Keratinocyte (primary cell): ENCODE results near the gene RAB11FIP4.

Experiments used
- EZH2 ChIP-seq: IDR thresholded peaks from one replicate; pipeline ENCODE4 v1.6.1; 2012; ENCODE audit warnings: inconsistent platforms, mild to moderate bottlenecking, low read length, moderate library complexity
- TF ChIP-seq, protein P1 (sequence below), 3 experiments: IDR thresholded peaks in 1 of 3; conservative IDR thresholded peaks in 1 of 3; optimal IDR thresholded peaks in 1 of 3; 2 replicates in 2 of 3; 3 replicates in 1 of 3; pipeline versions ENCODE3 to v1.5.1; 2011; ENCODE audit warnings: low read length in 3 of 3, mild to moderate bottlenecking in 3 of 3, moderate library complexity in 2 of 3, control low read depth in 1 of 3, inconsistent platforms in 1 of 3; ENCODE audit not compliant: insufficient read depth in 2 of 3; ENCODE audit errors: extremely low read depth in 1 of 3

DNA sequence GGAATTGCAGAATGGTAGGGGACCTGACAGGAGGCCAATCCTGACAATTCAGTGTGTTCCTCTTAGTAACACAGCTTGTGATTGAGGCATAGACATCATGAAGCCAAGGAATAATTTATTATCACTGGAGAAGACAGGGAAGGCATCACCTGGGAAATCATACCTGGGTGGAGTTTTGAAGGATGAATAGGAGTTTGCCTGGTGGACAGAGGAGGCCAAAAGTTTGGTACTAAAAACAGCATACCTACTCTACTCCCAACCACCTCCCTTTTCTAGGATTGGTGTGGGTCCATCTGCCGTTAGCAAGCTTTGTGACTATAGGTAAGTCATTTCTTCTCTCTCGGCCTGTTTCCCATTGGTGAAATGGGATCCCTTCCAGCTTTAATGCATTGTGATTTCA, 88.0 kb downstream of the RAB11FIP4 start:
- TF ChIP-seq, protein P1, sequence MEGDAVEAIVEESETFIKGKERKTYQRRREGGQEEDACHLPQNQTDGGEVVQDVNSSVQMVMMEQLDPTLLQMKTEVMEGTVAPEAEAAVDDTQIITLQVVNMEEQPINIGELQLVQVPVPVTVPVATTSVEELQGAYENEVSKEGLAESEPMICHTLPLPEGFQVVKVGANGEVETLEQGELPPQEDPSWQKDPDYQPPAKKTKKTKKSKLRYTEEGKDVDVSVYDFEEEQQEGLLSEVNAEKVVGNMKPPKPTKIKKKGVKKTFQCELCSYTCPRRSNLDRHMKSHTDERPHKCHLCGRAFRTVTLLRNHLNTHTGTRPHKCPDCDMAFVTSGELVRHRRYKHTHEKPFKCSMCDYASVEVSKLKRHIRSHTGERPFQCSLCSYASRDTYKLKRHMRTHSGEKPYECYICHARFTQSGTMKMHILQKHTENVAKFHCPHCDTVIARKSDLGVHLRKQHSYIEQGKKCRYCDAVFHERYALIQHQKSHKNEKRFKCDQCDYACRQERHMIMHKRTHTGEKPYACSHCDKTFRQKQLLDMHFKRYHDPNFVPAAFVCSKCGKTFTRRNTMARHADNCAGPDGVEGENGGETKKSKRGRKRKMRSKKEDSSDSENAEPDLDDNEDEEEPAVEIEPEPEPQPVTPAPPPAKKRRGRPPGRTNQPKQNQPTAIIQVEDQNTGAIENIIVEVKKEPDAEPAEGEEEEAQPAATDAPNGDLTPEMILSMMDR (optimal IDR thresholded peaks at IDR 0.05 in 1 of 3, IDR thresholded peaks at IDR 0.05 in 1 of 3, conservative IDR thresholded peaks at IDR 0.05 in 1 of 3; ENCODE audit: extremely low read depth in 1 of 3, insufficient read depth in 2 of 3, low read length in 3 of 3), result no peak
- no peak for TF ChIP-seq EZH2
